Measurements from ENCODE around the gene MSANTD2.

Gene MSANTD2

GRCh38 chr11:124760205-124760652 lies 40.0 kb downstream of the MSANTD2 start:
- TF ChIP-seq CTCF (IDR thresholded peaks at IDR 0.05): no peak

GRCh38 chr11:124759266-124760204 lies 40.7 kb downstream of the MSANTD2 start:
- Histone ChIP-seq H3K4me3 (peak overlapping the region; percentile 92), H3K27ac (peak overlapping the region; percentile 94 to 99)
- TF ChIP-seq CTCF (IDR thresholded peaks at IDR 0.05): no peak
- DNase-seq (ENCODE audit: low spot score): peak; percentile 75

More at GRCh38 chr11:124760205-124760652, 40.0 kb downstream of the MSANTD2 start:
- peak overlapping the region; percentile 92 for H3K4me3 ChIP-seq
- DNase-seq (ENCODE audit: low spot score): no peak
- H3K27ac ChIP-seq: peak overlapping the region; percentile 94 to 99

- peak; percentile 79 for TF ChIP-seq CTCF (IDR thresholded peaks at IDR 0.05)
- H3K27ac ChIP-seq: peak overlapping the region; percentile 94 to 99
- DNase-seq (ENCODE audit: low spot score): no peak
- H3K4me3 ChIP-seq: peak overlapping the region; percentile 92
Measured at GRCh38 chr11:124758355-124759265, 41.6 kb downstream of the MSANTD2 start.

GRCh38 chr11:124757320-124757719 lies 42.9 kb downstream of the MSANTD2 start:
- Histone ChIP-seq H3K4me3 (peak overlapping the region; percentile 15), H3K27ac (peak overlapping the region in 1 of 2 donors; percentile 9)
- TF ChIP-seq CTCF (IDR thresholded peaks at IDR 0.05): no peak
- no peak for DNase-seq (ENCODE audit: low spot score)

- TF ChIP-seq CTCF (IDR thresholded peaks at IDR 0.05): no peak
- Histone ChIP-seq H3K27ac (peak overlapping the region in 1 of 2 donors; percentile 50), H3K4me3 (peak overlapping the region; percentile 2)
- DNase-seq (ENCODE audit: low spot score): no peak
Measured at GRCh38 chr11:124756753-124757227, 43.4 kb downstream of the MSANTD2 start.

GRCh38 chr11:124756033-124756752 lies 44.0 kb downstream of the MSANTD2 start:
- Histone ChIP-seq H3K27ac (peak overlapping the region in 1 of 2 donors; percentile 50), H3K4me3 (peak overlapping the region; percentile 2)
- no peak for DNase-seq (ENCODE audit: low spot score)
- no peak for TF ChIP-seq CTCF (IDR thresholded peaks at IDR 0.05)
